GM23338 (cell line): ENCODE results near the gene CIAPIN1. TPM values are rescaled to one million over a fixed set of nuclear protein-coding genes. Genes with fewer than 3 reads are reported as not detected.
A peak's percentile ranks its signal among the peaks of the same experiment; 100 is the strongest.

Experiments used
- ATAC-seq: fragments of 200-7000 bp; cut with Tn5 transposase; 3 replicates; pipeline ENCODE4 v1.9.1; 2020
- DNase-seq: peaks from one replicate; pipeline ENCODE4 v3.0.0-alpha.2; 2015; ENCODE audit warnings: low spot score
- H2AFZ ChIP-seq: fragments of 200-600 bp; sonication (generic); 2 replicates; pipeline ENCODE4 v1.8.0; 2016; ENCODE audit warnings: antibody characterized with exemption, mild to moderate bottlenecking, moderate library complexity
- H3F3A ChIP-seq: fragments of 200-600 bp; sonication (generic); replicated peaks from 2 replicates; pipeline ENCODE4 v1.8.0; 2017; ENCODE audit warnings: antibody characterized with exemption, mixed run types, low read depth
- H3K27ac ChIP-seq: fragments of 200-600 bp; sonication (generic); 2 replicates; pipeline ENCODE4 v1.6.1; 2016; ENCODE audit warnings: low read depth
- H3K27me3 ChIP-seq: fragments of 200-600 bp; sonication (generic); 2 replicates; pipeline ENCODE4 v1.8.0; 2016; ENCODE audit warnings: mild to moderate bottlenecking, mixed run types, moderate library complexity; ENCODE audit not compliant: insufficient read depth
- H3K36me3 ChIP-seq: fragments of 200-600 bp; sonication (generic); 2 replicates; pipeline ENCODE4 v1.8.0; 2016; ENCODE audit warnings: mild to moderate bottlenecking; ENCODE audit not compliant: insufficient read depth
- H3K4me1 ChIP-seq: fragments of 200-600 bp; sonication (generic); 2 replicates; pipeline ENCODE4 v1.8.0; 2016; ENCODE audit warnings: mild to moderate bottlenecking, moderate library complexity; ENCODE audit not compliant: insufficient read depth
- H3K4me2 ChIP-seq: fragments of 200-600 bp; sonication (generic); 2 replicates; pipeline ENCODE4 v1.7.1; 2017; ENCODE audit warnings: mixed run types
- H3K4me3 ChIP-seq: fragments of 200-600 bp; sonication (generic); 2 replicates; pipeline ENCODE4 v1.6.1; 2016; ENCODE audit warnings: mixed run types
- H3K79me2 ChIP-seq: fragments of 200-600 bp; sonication (generic); replicated peaks from 2 replicates; pipeline ENCODE4 v1.8.0; 2017; ENCODE audit warnings: mild to moderate bottlenecking; ENCODE audit not compliant: insufficient read depth
- H3K9me2 ChIP-seq: fragments of 200-600 bp; sonication (generic); 2 replicates; pipeline ENCODE4 v1.8.0; 2017; ENCODE audit not compliant: insufficient read depth
- H4K20me1 ChIP-seq: fragments of 200-600 bp; sonication (generic); replicated peaks from 2 replicates; pipeline ENCODE4 v1.8.0; 2017; ENCODE audit warnings: mild to moderate bottlenecking; ENCODE audit not compliant: insufficient read depth
- H3K27ac Mint-ChIP-seq: 2 replicates; pipeline ENCODE4 v1.8.0; 2020; ENCODE audit warnings: inconsistent platforms, mild to moderate bottlenecking, moderate library complexity, mixed read lengths
- H3K27me3 Mint-ChIP-seq: 3 replicates; pipeline ENCODE4 v1.8.0; 2022; ENCODE audit warnings: low read depth, mild to moderate bottlenecking, moderate library complexity, mixed read lengths, inconsistent platforms; ENCODE audit not compliant: insufficient read depth, poor library complexity
- H3K36me3 Mint-ChIP-seq: 3 replicates; pipeline ENCODE4 v1.8.0; 2021; ENCODE audit warnings: low read depth, mild to moderate bottlenecking, inconsistent platforms, moderate library complexity, mixed read lengths
- H3K4me1 Mint-ChIP-seq: 3 replicates; pipeline ENCODE4 v1.8.0; 2020; ENCODE audit warnings: mild to moderate bottlenecking, inconsistent platforms, mixed read lengths
- H3K4me3 Mint-ChIP-seq: 3 replicates; pipeline ENCODE4 v1.8.0; 2021; ENCODE audit warnings: moderate library complexity, mild to moderate bottlenecking, inconsistent platforms, mixed read lengths
- H3K9me3 Mint-ChIP-seq: 3 replicates; pipeline ENCODE4 v1.8.0; 2020; ENCODE audit warnings: moderate library complexity, mild to moderate bottlenecking, inconsistent platforms, mixed read lengths
- CREB1 ChIP-seq: fragments of 250-450 bp; sonication (Bioruptor Pico); IDR thresholded peaks from 2 replicates; pipeline ENCODE4 v1.5.0; 2020; ENCODE audit warnings: low read depth, mild to moderate bottlenecking, moderate library complexity
- CTCF ChIP-seq, 2 experiments: fragments of 200-600 bp in 1 of 2; sonication (generic) in 1 of 2; conservative IDR thresholded peaks; 2 replicates each; pipeline versions ENCODE4 v1.5.1 to v1.6.1; 2016 to 2017; ENCODE audit warnings: antibody characterized with exemption in 2 of 2, low read depth in 2 of 2, mild to moderate bottlenecking in 2 of 2, moderate library complexity in 1 of 2
- ETS1 ChIP-seq: IDR thresholded peaks from 2 replicates; pipeline ENCODE4 v1.6.1; 2016; ENCODE audit warnings: antibody characterized with exemption
- EZH2 ChIP-seq: fragments of 200-600 bp; sonication (generic); IDR thresholded peaks from one replicate; pipeline ENCODE4 v1.8.0; 2017; ENCODE audit warnings: antibody characterized with exemption, mild to moderate bottlenecking, low read depth; ENCODE audit not compliant: unreplicated experiment
- EZH2phosphoT487 ChIP-seq: fragments of 200-600 bp; sonication (generic); IDR thresholded peaks from one replicate; pipeline ENCODE4 v1.8.1; 2018; ENCODE audit warnings: antibody characterized with exemption; ENCODE audit not compliant: unreplicated experiment
- JUNB ChIP-seq: IDR thresholded peaks from one replicate; pipeline ENCODE4 v1.6.1; 2016; ENCODE audit warnings: antibody characterized with exemption; ENCODE audit not compliant: unreplicated experiment
- NANOG ChIP-seq: IDR thresholded peaks from 2 replicates; pipeline ENCODE4 v1.6.1; 2016; ENCODE audit warnings: antibody characterized with exemption, borderline replicate concordance
- POLR2AphosphoS5 ChIP-seq: IDR thresholded peaks from 2 replicates; pipeline ENCODE4 v1.6.1; 2016; ENCODE audit warnings: antibody characterized with exemption, low read depth
- REST ChIP-seq: IDR thresholded peaks from one replicate; pipeline ENCODE4 v1.6.1; 2018; ENCODE audit warnings: antibody characterized with exemption; ENCODE audit not compliant: unreplicated experiment
- STAT1 ChIP-seq: IDR thresholded peaks from one replicate; pipeline ENCODE4 v1.6.1; 2016; ENCODE audit warnings: antibody characterized with exemption; ENCODE audit not compliant: unreplicated experiment
- ZNF114 ChIP-seq: fragments of 250-450 bp; sonication (Bioruptor Pico); IDR thresholded peaks from 2 replicates; pipeline ENCODE4 v1.5.0; 2020; ENCODE audit warnings: mild to moderate bottlenecking, moderate library complexity
- ZNF331 ChIP-seq: fragments of 250-450 bp; sonication (Bioruptor Pico); IDR thresholded peaks from 2 replicates; pipeline ENCODE4 v1.5.0; 2020; ENCODE audit warnings: low read depth, mild to moderate bottlenecking, moderate library complexity
- ZNF462 ChIP-seq: fragments of 250-450 bp; sonication (Bioruptor Pico); IDR thresholded peaks from 2 replicates; pipeline ENCODE4 v1.5.0; 2020; ENCODE audit warnings: mild to moderate bottlenecking, moderate library complexity
- polyA plus RNA-seq: library from polyadenylated mRNA; unstranded; fragments of >200 nt; fragmentation: Nextera tagmentation; extraction: Ambion mirVana; gene quantifications from 2 replicates; pipeline ENCODE4 v1.2.1, GENCODE V29; 2016
- total RNA-seq: library from RNA; depleted of rRNA; stranded (reverse); fragments of >200 nt; shearing (Covaris generic); gene quantifications from 2 replicates; pipeline ENCODE4 v1.2.3, GENCODE V29; 2014

CIAPIN1 gene
- total and polyA plus RNA-seq, 2 experiments from 2014 or later: 36.5 to 75.4 TPM

- Mint-ChIP-seq H3K36me3 (peaks cover 52% of the 10 kb centered on the region), H3K4me1 (peaks cover 51% of the 10 kb centered on the region), H3K27ac (peak overlapping the region; percentile 87), H3K27me3 (peaks cover 13% of the 10 kb centered on the region), H3K4me3 (peak overlapping the region; percentile 53), H3K9me3 (no peaks in the 10 kb centered on the region)
- H3K4me3 ChIP-seq: peak overlapping the region; percentile 0; the same call in 1 of the 2 replicates
- H3K27me3 ChIP-seq: no peaks in the 10 kb centered on the region
- H4K20me1 ChIP-seq: peaks cover 6% of the 10 kb centered on the region; the same call in 1 of the 2 replicates
- TF ChIP-seq CTCF (conservative IDR thresholded peaks at IDR 0.05; ENCODE audit: low read depth in 2 of 2) (no peak), REST (no peak), ZNF462 (CRISPR knock-in tag) (no peak), ZNF114 (CRISPR knock-in tag) (no peak), STAT1 (no peak), ETS1 (no peak), ZNF331 (no peak), JUNB (no peak), POLR2AphosphoS5 (no peak), EZH2 (no peak), NANOG (no peak; the same call in 1 of the 2 replicates), CREB1 (CRISPR knock-in tag) (no peak), EZH2phosphoT487 (no peak)
- no peaks in the 10 kb centered on the region for H3K9me2 ChIP-seq
- H3K79me2 ChIP-seq: peaks cover 7% of the 10 kb centered on the region; the same call in 1 of the 2 replicates
- H2AFZ ChIP-seq: no peak overlapping the region
- peaks cover 12% of the 10 kb centered on the region; the same call in 1 of the 2 replicates for H3F3A ChIP-seq
- peaks cover 30% of the 10 kb centered on the region for H3K36me3 ChIP-seq
- ATAC-seq: peak; percentile 5; the same call in 2 of the 3 replicates
- peak overlapping the region; percentile 65 for H3K4me2 ChIP-seq
- DNase-seq: peak; percentile 52
- peak overlapping the region; percentile 81 for H3K27ac ChIP-seq
- peaks cover 41% of the 10 kb centered on the region for H3K4me1 ChIP-seq
Measured at GRCh38 chr16:57471852-57472664, 24.9 kb upstream of the CIAPIN1 start.
